HEK293 (cell line): ENCODE data around the gene WDR20.

Source experiments
- CTCF ChIA-PET: fragments of 350-600 bp; formaldehyde crosslinking; extraction: SDS; loops from one replicate; lab custom pipeline; 2021; ENCODE audit warnings: antibody characterized with exemption; lab: Yijun Ruan, JAX
- POLR2A ChIA-PET: fragments of 300-600 bp; formaldehyde crosslinking; extraction: SDS; loops from one replicate; lab custom pipeline; 2020; ENCODE audit warnings: antibody characterized with exemption, inconsistent platforms; lab: Yijun Ruan, JAX
- H3K27ac ChIP-seq: fragments of 200-500 bp; sonication (Bioruptor generic); 2 replicates; pipeline ENCODE4 v1.5.1; 2014; ENCODE audit warnings: low read depth, low read length, control low read depth, inconsistent platforms; ENCODE audit errors: extremely low read depth
- H3K36me3 ChIP-seq, 2 experiments: fragments of 200-500 bp in 1 of 2; sonication (Bioruptor generic) in 1 of 2; 1 replicate in 1 of 2; 2 replicates in 1 of 2; pipeline ENCODE4 v1.5.1; 2014 to 2017; ENCODE audit warnings: inconsistent platforms in 2 of 2, low read length in 2 of 2; ENCODE audit not compliant: control insufficient read depth in 2 of 2, insufficient read depth in 1 of 2
- H3K4me1 ChIP-seq: fragments of 200-500 bp; sonication (Bioruptor generic); 2 replicates; pipeline ENCODE4 v1.5.1; 2014; ENCODE audit warnings: mild to moderate bottlenecking, low read length, inconsistent platforms; ENCODE audit not compliant: control insufficient read depth, insufficient read depth
- H3K4me3 ChIP-seq: 2 replicates; pipeline ENCODE4 v1.5.1; 2011; ENCODE audit warnings: low read depth, mild to moderate bottlenecking, control low read depth, low read length, moderate library complexity
- H3K9me3 ChIP-seq: fragments of 200-500 bp; sonication (Bioruptor generic); 2 replicates; pipeline ENCODE4 v1.5.1; 2014; ENCODE audit warnings: low read depth, low read length, inconsistent platforms; ENCODE audit not compliant: control insufficient read depth, insufficient read depth
- HOXD13 ChIP-seq: sonication (generic); formaldehyde crosslinking; IDR thresholded peaks from 2 replicates; pipeline ENCODE4 v1.8.0; 2022; ENCODE audit warnings: missing genetic modification reagents, borderline replicate concordance
- PRDM6 ChIP-seq: fragments of 450-650 bp; formaldehyde crosslinking; IDR thresholded peaks from 2 replicates; pipeline ENCODE4 v1.5.1; 2017; ENCODE audit warnings: missing biosample characterization, missing genetic modification characterization
- SP2 ChIP-seq: fragments of 450-650 bp; formaldehyde crosslinking; IDR thresholded peaks from 2 replicates; pipeline ENCODE4 v1.5.1; 2016; ENCODE audit warnings: missing biosample characterization, missing genetic modification characterization
- TSHZ1 ChIP-seq: fragments of 450-650 bp; formaldehyde crosslinking; IDR thresholded peaks from 2 replicates; pipeline ENCODE4 v1.5.1; 2016; ENCODE audit warnings: missing biosample characterization, missing genetic modification characterization, borderline replicate concordance
- ZBTB17 ChIP-seq: fragments of 450-650 bp; formaldehyde crosslinking; IDR thresholded peaks from 2 replicates; pipeline ENCODE4 v1.5.1; 2016; ENCODE audit warnings: missing biosample characterization, missing genetic modification characterization
- ZFP69B ChIP-seq: fragments of 450-650 bp; formaldehyde crosslinking; IDR thresholded peaks from 2 replicates; pipeline ENCODE4 v1.5.1; 2016; ENCODE audit warnings: missing biosample characterization, missing genetic modification characterization
- ZNF223 ChIP-seq: fragments of 450-650 bp; formaldehyde crosslinking; IDR thresholded peaks from 2 replicates; pipeline ENCODE4 v1.5.1; 2016; ENCODE audit warnings: missing biosample characterization, missing genetic modification characterization
- ZNF266 ChIP-seq: fragments of 450-650 bp; formaldehyde crosslinking; IDR thresholded peaks from 2 replicates; pipeline ENCODE4 v1.5.1; 2016; ENCODE audit warnings: missing biosample characterization, missing genetic modification characterization, low read depth
- ZNF302 ChIP-seq: fragments of 450-650 bp; formaldehyde crosslinking; IDR thresholded peaks from 2 replicates; pipeline ENCODE4 v1.5.1; 2016; ENCODE audit warnings: missing biosample characterization, missing genetic modification characterization, low read depth
- ZNF37A ChIP-seq: fragments of 450-650 bp; IDR thresholded peaks from 2 replicates; pipeline ENCODE4 v1.5.1; 2018; ENCODE audit warnings: missing biosample characterization, missing genetic modification characterization
- ZNF391 ChIP-seq: fragments of 450-650 bp; formaldehyde crosslinking; IDR thresholded peaks from 2 replicates; pipeline ENCODE4 v1.5.1; 2016; ENCODE audit warnings: low read depth, missing biosample characterization, missing genetic modification characterization, borderline replicate concordance
- ZNF394 ChIP-seq: fragments of 450-650 bp; formaldehyde crosslinking; IDR thresholded peaks from 2 replicates; pipeline ENCODE4 v1.5.1; 2016; ENCODE audit warnings: missing biosample characterization, missing genetic modification characterization, mild to moderate bottlenecking, moderate library complexity, borderline replicate concordance
- ZNF529 ChIP-seq: fragments of 450-650 bp; formaldehyde crosslinking; IDR thresholded peaks from 2 replicates; pipeline ENCODE4 v1.5.1; 2017; ENCODE audit warnings: missing genetic modification characterization, missing biosample characterization; ENCODE audit not compliant: insufficient replicate concordance
- ZNF580 ChIP-seq: fragments of 450-650 bp; formaldehyde crosslinking; IDR thresholded peaks from 2 replicates; pipeline ENCODE4 v1.5.1; 2016; ENCODE audit warnings: missing biosample characterization, missing genetic modification characterization
- ZNF596 ChIP-seq: fragments of 450-650 bp; IDR thresholded peaks from 2 replicates; pipeline ENCODE4 v1.5.0; 2018; ENCODE audit warnings: missing biosample characterization, mild to moderate bottlenecking, missing genetic modification characterization, moderate library complexity
- ZNF629 ChIP-seq: fragments of 450-650 bp; formaldehyde crosslinking; IDR thresholded peaks from 2 replicates; pipeline ENCODE4 v1.5.1; 2017; ENCODE audit warnings: missing biosample characterization, missing genetic modification characterization
- ZNF692 ChIP-seq: fragments of 450-650 bp; formaldehyde crosslinking; IDR thresholded peaks from 2 replicates; pipeline ENCODE4 v1.5.1; 2016; ENCODE audit warnings: missing biosample characterization, missing genetic modification characterization
- ZNF747 ChIP-seq: fragments of 450-650 bp; formaldehyde crosslinking; IDR thresholded peaks from 2 replicates; pipeline ENCODE4 v1.5.1; 2016; ENCODE audit warnings: missing biosample characterization, missing genetic modification characterization
- TF ChIP-seq, protein P1 (sequence below): fragments of 450-650 bp; formaldehyde crosslinking; IDR thresholded peaks from 2 replicates; pipeline ENCODE4 v1.5.1; 2017; ENCODE audit warnings: missing biosample characterization, missing genetic modification characterization
- TF ChIP-seq, protein P2 (sequence below): fragments of 450-650 bp; formaldehyde crosslinking; IDR thresholded peaks from 2 replicates; pipeline ENCODE4 v1.5.1; 2017; ENCODE audit warnings: missing biosample characterization, missing genetic modification characterization

WDR20 gene

GRCh38 chr14:102178806-102179205 lies 39.1 kb downstream of the WDR20 start:
- TF ChIP-seq ZNF596 = no peak
- TF ChIP-seq ZBTB17 (tag by site-specific recombination) = peak; percentile 32; the same call in 1 of the 2 replicates
- TF ChIP-seq, all 188 proteins: peak for 1
- no peaks in the 10 kb centered on the region for H3K36me3 ChIP-seq
- no peak overlapping the region for H3K4me3 ChIP-seq
- peaks cover 31% of the 10 kb centered on the region for H3K4me1 ChIP-seq
- POLR2A ChIA-PET = no interaction called here
- H3K27ac ChIP-seq = no peak overlapping the region
- H3K9me3 ChIP-seq = no peaks in the 10 kb centered on the region
- CTCF ChIA-PET = no interaction called here

DNA sequence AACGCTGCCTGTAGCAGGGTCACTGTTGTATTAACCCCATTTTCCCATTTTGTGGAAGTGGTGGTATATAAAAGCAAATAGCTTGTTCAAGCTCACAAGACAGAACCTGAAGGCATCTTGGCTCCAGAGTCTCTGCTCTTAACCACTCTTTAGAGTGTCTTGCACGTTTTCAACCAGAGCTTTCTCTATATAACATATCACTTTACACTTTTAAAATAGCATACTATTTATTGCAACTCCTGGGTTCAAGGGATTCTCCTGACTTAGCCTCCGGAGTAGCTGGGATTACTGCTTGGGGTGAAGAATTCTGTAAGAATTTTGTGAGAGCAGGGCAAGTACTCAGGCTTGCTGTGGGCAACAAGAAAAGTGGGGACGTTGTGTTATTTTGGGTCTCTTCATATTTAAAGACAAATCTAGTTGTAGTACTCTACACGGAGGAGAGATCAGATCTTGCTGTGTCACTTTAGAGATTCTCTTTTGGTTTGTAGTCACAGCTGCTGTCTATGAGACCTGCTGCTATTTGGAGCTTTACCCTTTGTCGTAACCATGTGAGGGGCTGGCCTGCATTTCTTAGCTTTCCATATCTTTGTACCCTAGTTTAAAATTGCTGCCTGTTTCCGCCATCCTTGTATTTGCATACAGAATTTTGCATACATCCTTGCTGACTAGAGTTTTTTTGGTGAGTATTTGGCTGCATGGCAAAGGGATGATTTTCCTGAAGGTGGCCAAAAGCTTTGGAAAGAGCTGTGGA lies 40.7 kb downstream of the WDR20 start:
- Histone ChIP-seq H3K27ac (no peak overlapping the region), H3K36me3 (no peaks in the 10 kb centered on the region), H3K4me3 (no peak overlapping the region), H3K9me3 (no peaks in the 10 kb centered on the region), H3K4me1 (peaks cover 36% of the 10 kb centered on the region)
- ChIA-PET POLR2A (interaction anchor here (1.4 kb wide), 1 partner anchor 9 kb away, joined by 4 read pairs; no protein-coding TSS in a partner anchor), CTCF (interaction anchor here (2.2 kb wide), 1 partner anchor 84 kb away, joined by 12 read pairs; no protein-coding TSS in a partner anchor)
- TF ChIP-seq HOXD13 (CRISPR knock-in tag) (no peak), ZNF223 (no peak), ZNF394 (tag by site-specific recombination) (peak; percentile 35; the same call in 1 of the 2 replicates)

- no peaks in the 10 kb centered on the region for H3K36me3 ChIP-seq
- CTCF ChIA-PET = interaction anchor here (0.6 to 2.2 kb wide), 3 partner anchors 20 to 85 kb away, joined by 4 to 12 read pairs (median 4); no protein-coding TSS in a partner anchor
- peak; percentile 14; the same call in 1 of the 2 replicates for TF ChIP-seq ZNF629 (tag by site-specific recombination)
- TF ChIP-seq ZNF302 (tag by site-specific recombination) = no peak
- TF ChIP-seq ZNF692 (tag by site-specific recombination) = no peak
- no peak for TF ChIP-seq ZNF266 (tag by site-specific recombination)
- no peak for TF ChIP-seq SP2 (tag by site-specific recombination)
- TF ChIP-seq TSHZ1 (tag by site-specific recombination) = no peak
- TF ChIP-seq ZFP69B (tag by site-specific recombination) = no peak
- no peak for TF ChIP-seq ZNF529 (tag by site-specific recombination)
- TF ChIP-seq, protein P1, sequence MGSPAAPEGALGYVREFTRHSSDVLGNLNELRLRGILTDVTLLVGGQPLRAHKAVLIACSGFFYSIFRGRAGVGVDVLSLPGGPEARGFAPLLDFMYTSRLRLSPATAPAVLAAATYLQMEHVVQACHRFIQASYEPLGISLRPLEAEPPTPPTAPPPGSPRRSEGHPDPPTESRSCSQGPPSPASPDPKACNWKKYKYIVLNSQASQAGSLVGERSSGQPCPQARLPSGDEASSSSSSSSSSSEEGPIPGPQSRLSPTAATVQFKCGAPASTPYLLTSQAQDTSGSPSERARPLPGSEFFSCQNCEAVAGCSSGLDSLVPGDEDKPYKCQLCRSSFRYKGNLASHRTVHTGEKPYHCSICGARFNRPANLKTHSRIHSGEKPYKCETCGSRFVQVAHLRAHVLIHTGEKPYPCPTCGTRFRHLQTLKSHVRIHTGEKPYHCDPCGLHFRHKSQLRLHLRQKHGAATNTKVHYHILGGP (tag by site-specific recombination) = no peak
- TF ChIP-seq ZNF580 = no peak
- peak; percentile 99 for TF ChIP-seq ZBTB17 (tag by site-specific recombination)
- 0 out of 2 replicates have a peak, but pooled peaks have one; percentile 28 for TF ChIP-seq PRDM6 (tag by site-specific recombination)
- TF ChIP-seq ZNF747 (tag by site-specific recombination) = no peak
- TF ChIP-seq, protein P2, sequence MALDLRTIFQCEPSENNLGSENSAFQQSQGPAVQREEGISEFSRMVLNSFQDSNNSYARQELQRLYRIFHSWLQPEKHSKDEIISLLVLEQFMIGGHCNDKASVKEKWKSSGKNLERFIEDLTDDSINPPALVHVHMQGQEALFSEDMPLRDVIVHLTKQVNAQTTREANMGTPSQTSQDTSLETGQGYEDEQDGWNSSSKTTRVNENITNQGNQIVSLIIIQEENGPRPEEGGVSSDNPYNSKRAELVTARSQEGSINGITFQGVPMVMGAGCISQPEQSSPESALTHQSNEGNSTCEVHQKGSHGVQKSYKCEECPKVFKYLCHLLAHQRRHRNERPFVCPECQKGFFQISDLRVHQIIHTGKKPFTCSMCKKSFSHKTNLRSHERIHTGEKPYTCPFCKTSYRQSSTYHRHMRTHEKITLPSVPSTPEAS (tag by site-specific recombination) = no peak
- TF ChIP-seq ZNF391 (tag by site-specific recombination) = no peak
- no peak for TF ChIP-seq ZNF37A
These were observed 41.5 kb downstream of the WDR20 start for GRCh38 chr14:102181187-102181586.

More at GRCh38 chr14:102181187-102181586, 41.5 kb downstream of the WDR20 start:
- Histone ChIP-seq H3K27ac (no peak overlapping the region), H3K4me3 (no peak overlapping the region), H3K9me3 (no peaks in the 10 kb centered on the region), H3K4me1 (peaks cover 36% of the 10 kb centered on the region)
- POLR2A ChIA-PET = interaction anchor here (1.4 kb wide), 1 partner anchor 10 kb away, joined by 4 read pairs; no protein-coding TSS in a partner anchor
